Neural progenitor cell (in vitro differentiated cells): ENCODE measurements around the gene MAP6. TPM values are rescaled to one million over a fixed set of nuclear protein-coding genes. Genes with fewer than 3 reads are reported as not detected.

ENCODE experiments used
- DNase-seq: peaks from one replicate; pipeline ENCODE4 v3.0.0-alpha.2; 2016; ENCODE audit warnings: low spot score
- H2AFZ ChIP-seq: fragments of 200-600 bp; sonication (generic); replicated peaks from 2 replicates; pipeline ENCODE4 v1.6.1; 2016; ENCODE audit warnings: antibody characterized with exemption
- H3F3A ChIP-seq: fragments of 200-600 bp; sonication (generic); 2 replicates; pipeline ENCODE4 v1.6.1; 2016; ENCODE audit warnings: antibody characterized with exemption, low read depth
- H3K27ac ChIP-seq: fragments of 200-600 bp; sonication (generic); 2 replicates; pipeline ENCODE4 v1.5.1; 2016; ENCODE audit warnings: mild to moderate bottlenecking
- H3K27me3 ChIP-seq: fragments of 200-600 bp; sonication (generic); 2 replicates; pipeline ENCODE4 v1.6.1; 2016; ENCODE audit warnings: mild to moderate bottlenecking, moderate library complexity
- H3K36me3 ChIP-seq: fragments of 200-600 bp; sonication (generic); 2 replicates; pipeline ENCODE4 v1.5.1; 2016
- H3K4me1 ChIP-seq: fragments of 200-600 bp; sonication (generic); 2 replicates; pipeline ENCODE4 v1.6.1; 2016; ENCODE audit warnings: mixed run types
- H3K4me2 ChIP-seq: fragments of 200-600 bp; sonication (generic); 2 replicates; pipeline ENCODE4 v1.6.1; 2016
- H3K4me3 ChIP-seq: fragments of 200-600 bp; sonication (generic); 2 replicates; pipeline ENCODE4 v1.5.1; 2016
- H3K79me2 ChIP-seq: fragments of 200-600 bp; sonication (generic); 2 replicates; pipeline ENCODE4 v1.6.1; 2016; ENCODE audit warnings: low read depth
- H3K9ac ChIP-seq: fragments of 200-600 bp; sonication (generic); 2 replicates; pipeline ENCODE4 v1.6.1; 2016
- H3K9me3 ChIP-seq: fragments of 200-600 bp; sonication (generic); 2 replicates; pipeline ENCODE4 v1.5.1; 2016; ENCODE audit warnings: low read depth
- H4K20me1 ChIP-seq: fragments of 200-600 bp; sonication (generic); 2 replicates; pipeline ENCODE4 v1.6.1; 2016; ENCODE audit warnings: low read depth
- H3K27ac Mint-ChIP-seq: 3 replicates; pipeline ENCODE4 v1.8.0; 2021; ENCODE audit warnings: mixed read lengths
- H3K27me3 Mint-ChIP-seq: 2 replicates; pipeline ENCODE4 v1.8.0; 2022; ENCODE audit warnings: low read depth, mild to moderate bottlenecking, inconsistent platforms, moderate library complexity, mixed read lengths; ENCODE audit not compliant: insufficient read depth
- H3K36me3 Mint-ChIP-seq: 3 replicates; pipeline ENCODE4 v1.8.0; 2021; ENCODE audit warnings: mixed read lengths
- H3K4me1 Mint-ChIP-seq: 3 replicates; pipeline ENCODE4 v1.8.0; 2021; ENCODE audit warnings: mixed read lengths
- H3K4me3 Mint-ChIP-seq: 3 replicates; pipeline ENCODE4 v1.8.0; 2021; ENCODE audit warnings: mild to moderate bottlenecking, moderate library complexity, mixed read lengths
- H3K9me3 Mint-ChIP-seq: 3 replicates; pipeline ENCODE4 v1.8.0; 2020; ENCODE audit warnings: mixed read lengths
- EZH2 ChIP-seq: fragments of 200-600 bp; sonication (generic); IDR thresholded peaks from 2 replicates; pipeline ENCODE4 v1.6.1; 2017; ENCODE audit warnings: antibody characterized with exemption, mild to moderate bottlenecking, moderate library complexity
- EZH2phosphoT487 ChIP-seq: fragments of 200-600 bp; sonication (generic); IDR thresholded peaks from 2 replicates; pipeline ENCODE4 v1.6.1; 2017; ENCODE audit warnings: antibody characterized with exemption
- total RNA-seq: library from RNA; depleted of rRNA; stranded (reverse); fragments of >200 nt; gene quantifications from 2 replicates; pipeline ENCODE4 v1.2.3, GENCODE V29; 2015; ENCODE audit warnings: low replicate concordance
- TF ChIP-seq, protein P1 (sequence below): fragments of 200-600 bp; sonication (generic); IDR thresholded peaks from 2 replicates; pipeline ENCODE4 v1.5.1; 2017; ENCODE audit warnings: antibody characterized with exemption, mild to moderate bottlenecking

The MAP6 gene
- total RNA-seq, 1 donor from 2014 or later = 9.9 TPM

DNA sequence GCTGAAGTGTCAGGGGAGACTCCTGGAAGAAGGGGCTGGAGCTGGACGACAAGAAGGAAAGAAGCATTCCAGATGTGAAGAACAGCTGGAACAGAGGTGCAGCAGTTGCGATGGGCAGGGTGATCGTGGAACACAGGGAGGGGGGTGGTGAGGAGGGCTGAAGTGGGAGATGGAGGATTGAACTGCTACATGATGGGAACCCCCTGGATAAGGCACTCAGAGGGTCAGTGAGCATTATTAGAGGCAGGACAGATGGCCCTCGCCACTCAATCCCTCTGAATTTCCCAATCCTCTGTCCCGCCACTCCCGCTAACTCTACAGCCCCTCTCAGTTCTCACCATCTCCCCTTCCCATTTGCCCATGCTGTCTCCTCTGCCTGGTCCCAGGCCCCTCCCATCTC lies 92.8 kb downstream of the MAP6 start:
- H3K4me1 Mint-ChIP-seq = peaks cover 11% of the 10 kb centered on the region
- H3K27ac Mint-ChIP-seq = peak overlapping the region; percentile 98

DNA sequence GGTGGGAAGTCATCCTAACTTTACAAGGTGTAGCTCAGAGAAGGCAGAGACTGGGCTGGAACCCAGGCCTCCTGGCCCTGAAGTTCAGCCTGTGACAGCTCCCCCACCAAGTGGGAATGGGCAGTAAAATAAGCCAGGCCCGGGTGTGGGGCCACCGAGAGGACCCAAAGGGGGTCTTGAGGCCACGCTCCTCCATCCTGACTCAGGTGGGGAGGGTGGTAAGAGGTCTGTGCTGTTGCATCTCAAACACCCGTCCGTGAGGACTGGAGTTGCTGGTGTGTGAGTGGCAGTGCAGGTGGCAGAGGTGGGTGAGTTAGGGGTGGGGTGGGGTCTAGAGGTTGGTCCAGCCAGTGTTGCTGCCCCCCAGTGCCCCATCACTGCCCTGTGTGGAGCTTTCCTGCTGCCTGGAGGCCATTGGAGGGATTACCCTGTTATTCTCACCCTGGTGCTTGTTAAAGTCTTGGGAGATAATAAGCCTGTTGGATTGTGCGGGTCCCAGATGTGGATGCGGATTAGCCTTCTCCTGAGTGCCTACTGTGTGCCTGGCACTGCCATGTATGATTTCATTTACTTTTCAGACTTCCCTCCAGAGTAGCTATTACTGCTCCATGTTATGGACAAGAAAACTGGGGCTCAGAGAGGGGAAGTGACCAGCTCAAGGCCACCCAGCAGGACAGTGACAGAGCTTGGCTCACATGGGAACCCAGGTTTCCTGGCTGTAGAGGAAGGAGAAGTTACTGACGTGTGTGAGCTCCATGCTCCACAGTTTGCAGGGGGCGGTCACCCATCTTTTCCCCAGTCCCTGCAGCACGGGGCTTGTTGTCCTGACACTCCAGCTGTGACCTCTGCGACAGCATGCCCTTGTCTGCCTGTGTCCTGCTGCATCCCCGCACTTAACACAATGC lies 93.9 kb downstream of the MAP6 start:
- Mint-ChIP-seq H3K4me3 (no peak overlapping the region), H3K27me3 (peaks cover 12% of the 10 kb centered on the region), H3K36me3 (peaks cover 15% of the 10 kb centered on the region), H3K9me3 (no peaks in the 10 kb centered on the region), H3K4me1 (peaks cover 11% of the 10 kb centered on the region), H3K27ac (no peak overlapping the region)
- TF ChIP-seq, protein P1, sequence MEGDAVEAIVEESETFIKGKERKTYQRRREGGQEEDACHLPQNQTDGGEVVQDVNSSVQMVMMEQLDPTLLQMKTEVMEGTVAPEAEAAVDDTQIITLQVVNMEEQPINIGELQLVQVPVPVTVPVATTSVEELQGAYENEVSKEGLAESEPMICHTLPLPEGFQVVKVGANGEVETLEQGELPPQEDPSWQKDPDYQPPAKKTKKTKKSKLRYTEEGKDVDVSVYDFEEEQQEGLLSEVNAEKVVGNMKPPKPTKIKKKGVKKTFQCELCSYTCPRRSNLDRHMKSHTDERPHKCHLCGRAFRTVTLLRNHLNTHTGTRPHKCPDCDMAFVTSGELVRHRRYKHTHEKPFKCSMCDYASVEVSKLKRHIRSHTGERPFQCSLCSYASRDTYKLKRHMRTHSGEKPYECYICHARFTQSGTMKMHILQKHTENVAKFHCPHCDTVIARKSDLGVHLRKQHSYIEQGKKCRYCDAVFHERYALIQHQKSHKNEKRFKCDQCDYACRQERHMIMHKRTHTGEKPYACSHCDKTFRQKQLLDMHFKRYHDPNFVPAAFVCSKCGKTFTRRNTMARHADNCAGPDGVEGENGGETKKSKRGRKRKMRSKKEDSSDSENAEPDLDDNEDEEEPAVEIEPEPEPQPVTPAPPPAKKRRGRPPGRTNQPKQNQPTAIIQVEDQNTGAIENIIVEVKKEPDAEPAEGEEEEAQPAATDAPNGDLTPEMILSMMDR = peak; percentile 16
- TF ChIP-seq EZH2phosphoT487 = no peak
- H3K27me3 ChIP-seq = no peaks in the 10 kb centered on the region
- no peaks in the 10 kb centered on the region for H3K9me3 ChIP-seq
- H4K20me1 ChIP-seq = peaks cover 5% of the 10 kb centered on the region
- peaks cover 3% of the 10 kb centered on the region for H3K79me2 ChIP-seq
- H3K4me1 ChIP-seq = no peaks in the 10 kb centered on the region
- H3K9ac ChIP-seq = no peak overlapping the region
- no peak for DNase-seq
- no peaks in the 10 kb centered on the region for H3K36me3 ChIP-seq
- H2AFZ ChIP-seq = no peak overlapping the region
- H3K27ac ChIP-seq = peak overlapping the region; percentile 53
- no peak overlapping the region for H3K4me3 ChIP-seq
- peaks cover 54% of the 10 kb centered on the region for H3F3A ChIP-seq
- no peak overlapping the region for H3K4me2 ChIP-seq

More for the DNA sequence above, 92.8 kb downstream of the MAP6 start:
- Histone ChIP-seq H2AFZ (no peak overlapping the region), H3K9me3 (no peaks in the 10 kb centered on the region), H3K9ac (no peak overlapping the region), H3K4me3 (no peak overlapping the region), H3K4me1 (no peaks in the 10 kb centered on the region), H3K79me2 (no peaks in the 10 kb centered on the region), H3K27me3 (no peaks in the 10 kb centered on the region), H3K4me2 (no peak overlapping the region), H3K27ac (no peak overlapping the region), H4K20me1 (no peaks in the 10 kb centered on the region), H3F3A (peaks cover 47% of the 10 kb centered on the region), H3K36me3 (no peaks in the 10 kb centered on the region)
- peak overlapping the region; percentile 2 for H3K4me3 Mint-ChIP-seq
- DNase-seq = no peak
- TF ChIP-seq EZH2 (no peak), EZH2phosphoT487 (no peak)
- TF ChIP-seq, protein P1 = no peak
- no peaks in the 10 kb centered on the region for H3K9me3 Mint-ChIP-seq
- H3K27me3 Mint-ChIP-seq = peaks cover 12% of the 10 kb centered on the region
- H3K36me3 Mint-ChIP-seq = peaks cover 11% of the 10 kb centered on the region

DNA sequence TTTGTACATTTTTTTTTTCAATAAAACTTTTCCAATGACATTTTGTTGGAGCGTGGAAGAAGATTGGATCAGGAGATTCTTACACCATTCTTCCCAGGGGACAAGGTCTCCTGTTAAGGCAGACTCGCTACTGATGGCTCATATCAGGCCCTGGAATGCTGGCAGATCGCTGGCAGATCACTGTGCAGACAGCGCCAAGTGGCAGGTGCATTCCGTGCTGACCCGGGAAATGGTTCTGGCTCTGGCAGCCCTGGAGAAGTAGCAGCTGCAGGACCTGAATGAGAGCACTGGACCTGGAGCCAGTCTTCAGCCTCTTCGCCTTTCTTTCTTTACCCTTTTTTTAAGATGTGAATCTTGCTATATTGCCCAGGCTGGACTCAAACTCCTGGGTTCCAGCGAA lies 96.1 kb downstream of the MAP6 start:
- no peak overlapping the region for H3K27ac ChIP-seq
- peaks cover 15% of the 10 kb centered on the region for H4K20me1 ChIP-seq
- Mint-ChIP-seq H3K36me3 (peaks cover 28% of the 10 kb centered on the region), H3K27me3 (peaks cover 12% of the 10 kb centered on the region), H3K27ac (no peak overlapping the region), H3K4me3 (no peak overlapping the region), H3K4me1 (peaks cover 11% of the 10 kb centered on the region), H3K9me3 (no peaks in the 10 kb centered on the region)
- no peak overlapping the region for H3K9ac ChIP-seq
- H3K4me1 ChIP-seq = no peaks in the 10 kb centered on the region
- H3K27me3 ChIP-seq = no peaks in the 10 kb centered on the region
- TF ChIP-seq EZH2phosphoT487 (no peak), EZH2 (no peak)
- TF ChIP-seq, protein P1 = no peak
- peaks cover 24% of the 10 kb centered on the region for H3K79me2 ChIP-seq
- no peak overlapping the region for H3K4me2 ChIP-seq
- H2AFZ ChIP-seq = no peak overlapping the region
- no peak overlapping the region for H3K4me3 ChIP-seq
- no peaks in the 10 kb centered on the region for H3K9me3 ChIP-seq
- no peaks in the 10 kb centered on the region for H3K36me3 ChIP-seq
- DNase-seq = no peak
- peaks cover 61% of the 10 kb centered on the region for H3F3A ChIP-seq
